ENCODE data around the gene BOD1.
A peak's percentile ranks its signal among the peaks of the same experiment; 100 is the strongest.
"Not testable (repeated sequence)": the region's sequence is repeated elsewhere in the genome, so short reads cannot be mapped to it uniquely, and the experiment has no call there.

BOD1 gene

GRCh38 chr5:173615884-173616576, 420 bp downstream of the BOD1 start:
- DNase-seq (ENCODE audit: low spot score): peak; percentile 77

DNA sequence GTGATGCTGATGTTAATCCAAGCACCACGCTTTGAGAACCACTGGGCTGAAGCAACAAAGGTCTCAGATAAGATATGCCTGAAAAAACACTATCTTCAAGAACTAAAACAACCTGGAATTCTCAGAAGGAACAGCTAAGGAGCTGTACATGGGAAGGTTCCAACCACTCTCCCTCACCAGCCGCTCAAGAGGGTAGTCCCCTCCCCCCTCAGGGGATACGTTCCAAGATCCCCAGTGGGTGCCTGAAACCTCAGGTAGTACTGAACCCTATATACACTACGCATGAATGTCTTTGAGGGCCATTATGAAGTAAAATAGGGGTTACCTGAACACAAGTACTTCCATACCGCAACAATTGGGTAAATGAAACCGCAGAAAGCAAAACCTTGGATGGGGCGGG, 1.9 kb downstream of the BOD1 start:
- no peak for DNase-seq (ENCODE audit: low spot score)

- DNase-seq (ENCODE audit: low spot score): no peak
These were observed 2.9 kb downstream of the BOD1 start for GRCh38 chr5:173613433-173614159.

GRCh38 chr5:173612948-173613347, 3.5 kb downstream of the BOD1 start:
- no peak for DNase-seq (ENCODE audit: low spot score)

- no peak for DNase-seq (ENCODE audit: low spot score)
These were observed 4.7 kb downstream of the BOD1 start for GRCh38 chr5:173611706-173612105.

DNA sequence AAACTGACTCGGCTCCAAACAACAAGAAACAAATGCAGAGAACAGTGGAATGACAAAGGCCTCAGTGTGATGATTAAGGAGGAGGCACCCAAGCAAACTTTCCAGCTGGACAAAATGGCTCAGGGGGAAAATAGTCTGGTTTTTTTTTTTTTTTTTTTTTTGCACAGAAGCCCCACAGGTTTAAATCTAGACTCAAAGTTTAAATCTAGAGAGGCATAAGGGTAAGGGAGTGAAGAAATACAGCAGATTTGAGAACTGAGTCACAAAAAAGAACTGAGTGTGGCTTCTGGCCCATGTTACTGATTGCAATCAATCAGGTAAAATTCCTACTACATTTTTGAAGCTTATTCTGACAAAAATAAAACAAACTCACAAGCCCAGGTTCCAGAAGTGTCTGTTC, 12.3 kb downstream of the BOD1 start:
- DNase-seq (ENCODE audit: low spot score): no peak

DNA sequence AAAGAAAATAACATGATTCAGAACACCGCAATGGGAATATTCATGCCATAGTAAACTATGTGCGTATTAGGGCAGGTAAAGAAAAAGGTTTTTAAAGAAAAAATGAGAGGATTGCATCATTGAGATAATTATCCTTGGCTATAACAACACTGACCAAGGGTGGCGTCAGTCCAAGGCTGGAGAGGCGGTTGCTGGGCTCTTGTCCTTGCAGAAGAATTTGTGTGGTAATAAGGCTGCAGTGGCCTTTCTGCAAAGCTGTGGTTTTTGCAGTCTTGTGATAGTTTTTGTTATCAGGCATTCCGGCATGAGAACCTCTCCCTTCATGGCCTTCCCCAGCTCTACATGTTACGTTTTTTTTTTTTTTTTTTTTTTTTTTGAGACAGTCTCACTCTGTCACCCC, 14.0 kb downstream of the BOD1 start:
- no peak for DNase-seq (ENCODE audit: low spot score)

DNA sequence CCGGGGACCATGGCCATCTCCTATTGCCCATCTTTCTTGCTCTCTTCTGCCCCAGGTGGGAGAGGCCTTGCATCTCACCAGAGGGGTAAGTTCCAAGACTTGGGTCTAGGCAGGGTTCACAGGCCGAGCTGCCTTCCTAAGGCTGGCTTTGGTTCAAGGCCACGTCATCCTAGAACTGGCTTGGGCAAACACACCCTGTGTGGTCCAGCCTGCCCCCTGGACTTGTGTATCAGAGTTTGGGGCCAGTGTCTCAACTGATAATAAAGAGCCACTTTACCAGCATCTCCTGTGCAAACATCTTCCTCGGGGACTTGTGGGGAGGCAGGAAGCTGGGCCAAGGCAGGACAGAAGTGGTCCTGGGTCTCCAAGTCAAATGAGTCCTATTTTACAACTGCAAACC, 17.8 kb downstream of the BOD1 start:
- no peak for DNase-seq (ENCODE audit: low spot score)

DNA sequence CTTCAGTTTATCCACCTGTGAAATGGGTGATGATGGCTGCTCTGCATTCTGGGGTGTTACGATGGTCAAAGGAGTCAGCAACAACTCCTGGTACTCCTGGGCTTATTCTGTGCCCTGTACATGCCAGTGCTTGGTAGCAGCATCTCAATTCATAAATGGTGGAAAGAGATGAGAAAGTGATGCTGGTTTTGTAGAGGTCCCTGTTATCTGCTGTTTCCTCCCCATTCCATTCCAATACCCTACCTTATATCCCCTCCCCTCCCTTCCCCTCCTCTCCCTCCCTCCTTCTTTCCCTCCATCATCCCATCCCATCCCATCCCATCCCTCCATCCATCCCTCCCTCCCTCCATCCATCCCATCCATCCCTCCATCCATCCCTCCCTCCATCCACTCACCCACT, 19.1 kb downstream of the BOD1 start:
- DNase-seq (ENCODE audit: low spot score): no peak

DNA sequence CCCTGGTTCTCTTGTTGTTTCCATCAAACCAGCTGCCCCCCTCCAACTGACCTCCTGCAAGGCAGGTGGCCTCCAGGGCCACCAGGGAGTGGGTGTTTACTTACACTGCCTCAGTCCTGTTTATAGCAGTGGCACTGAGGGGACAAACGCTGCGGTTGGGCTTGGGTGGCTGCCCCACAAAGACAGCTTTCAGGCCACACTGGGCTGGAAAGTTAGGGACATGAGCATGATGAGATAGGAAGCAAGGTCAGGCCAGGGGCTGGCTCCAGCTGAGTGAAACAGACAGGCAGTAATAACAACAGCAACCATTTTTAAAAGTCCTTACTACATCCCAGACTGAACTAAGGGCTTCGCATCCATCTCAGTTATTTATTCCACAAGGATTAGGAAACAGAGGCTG, 20.6 kb downstream of the BOD1 start:
- no peak for DNase-seq (ENCODE audit: low spot score)

GRCh38 chr5:173594061-173594460, 22.4 kb downstream of the BOD1 start:
- DNase-seq (ENCODE audit: low spot score): no peak

GRCh38 chr5:173592050-173592669, 24.3 kb downstream of the BOD1 start:
- DNase-seq (ENCODE audit: low spot score): peak; percentile 24

- no peak for DNase-seq (ENCODE audit: low spot score)
These were observed 25.4 kb downstream of the BOD1 start for GRCh38 chr5:173591056-173591514.

GRCh38 chr5:173590436-173591055, 25.9 kb downstream of the BOD1 start:
- DNase-seq (ENCODE audit: low spot score): no peak

DNA sequence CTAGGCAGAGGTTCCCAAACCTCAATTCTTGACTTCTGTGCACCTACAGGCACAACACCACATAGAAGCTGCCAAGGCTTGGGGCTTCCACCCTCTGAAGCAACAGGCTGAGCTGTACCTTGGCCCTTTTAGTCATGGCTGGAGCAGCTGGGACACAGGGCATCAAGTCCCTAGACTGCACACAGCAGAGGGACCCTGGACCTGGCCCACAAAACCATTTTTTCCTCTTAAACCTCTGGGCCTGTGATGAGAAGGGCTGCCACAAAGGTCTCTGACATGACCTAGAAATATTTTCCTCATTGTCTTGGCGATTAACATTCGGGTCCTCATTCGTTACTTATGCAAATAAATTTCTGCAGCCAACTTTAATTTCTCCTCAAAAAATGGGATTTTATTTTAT, 30.3 kb downstream of the BOD1 start:
- not testable (repeated sequence) for DNase-seq (ENCODE audit: low spot score)

DNA sequence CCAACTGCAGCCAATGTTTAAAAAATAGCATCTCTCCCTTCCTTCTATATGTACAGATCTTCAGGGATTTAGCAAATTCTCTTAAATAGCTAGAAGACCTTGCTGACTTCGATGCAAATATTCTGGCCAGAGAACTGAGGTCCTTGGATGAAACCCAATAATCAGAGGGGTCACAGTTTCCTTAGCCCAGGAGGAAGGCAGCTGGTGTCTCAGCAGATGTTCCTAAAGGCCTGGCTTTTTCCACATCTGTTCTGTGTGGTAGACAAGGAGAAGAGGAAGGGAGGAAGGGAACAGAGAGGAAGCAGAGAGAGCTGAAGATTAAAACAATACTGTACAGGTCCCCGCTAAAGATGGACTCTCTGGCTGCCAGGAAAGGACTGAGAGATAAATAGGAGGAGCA, 33.1 kb downstream of the BOD1 start:
- no peak for DNase-seq (ENCODE audit: low spot score)

- DNase-seq (ENCODE audit: low spot score): no peak
These were observed 34.0 kb downstream of the BOD1 start for GRCh38 chr5:173582216-173583111.

DNA sequence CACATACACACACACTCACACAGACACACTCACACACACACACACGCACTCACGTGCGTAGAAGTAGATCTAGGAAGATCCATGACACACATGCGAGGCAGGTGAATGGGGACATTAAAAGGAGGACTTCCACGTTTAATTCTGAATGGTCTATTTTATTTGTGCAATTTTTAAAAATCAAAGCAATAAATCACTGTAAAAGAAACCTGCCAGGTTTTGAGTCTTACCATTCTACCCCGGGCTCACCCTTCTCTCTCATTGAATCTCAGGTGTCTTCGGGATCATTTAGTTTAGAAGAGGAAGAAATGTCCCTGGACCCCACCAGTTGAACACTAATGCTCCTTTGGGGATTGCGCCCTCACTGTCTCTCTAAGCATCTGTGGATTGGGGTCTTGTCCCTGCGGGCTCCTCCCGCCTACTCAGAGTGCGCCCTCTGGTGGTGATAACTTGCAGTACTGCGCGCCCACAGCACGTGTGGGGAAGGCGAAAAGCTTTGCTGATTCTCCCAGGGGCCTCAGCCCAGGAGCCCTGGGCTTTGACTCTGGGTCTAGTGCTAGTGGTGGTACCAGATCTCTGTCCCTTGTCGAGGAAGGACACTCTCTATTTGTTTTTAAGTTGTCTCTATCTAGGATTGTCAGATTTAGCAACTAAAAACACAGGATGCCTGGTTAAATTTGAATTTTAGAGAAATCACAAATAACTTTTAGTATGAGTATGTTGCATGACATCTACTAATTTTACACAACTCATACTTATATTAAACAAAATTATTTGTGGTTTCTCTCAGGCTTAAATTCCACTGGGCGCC, 34.8 kb downstream of the BOD1 start:
- peak; percentile 53 for DNase-seq (ENCODE audit: low spot score)

DNA sequence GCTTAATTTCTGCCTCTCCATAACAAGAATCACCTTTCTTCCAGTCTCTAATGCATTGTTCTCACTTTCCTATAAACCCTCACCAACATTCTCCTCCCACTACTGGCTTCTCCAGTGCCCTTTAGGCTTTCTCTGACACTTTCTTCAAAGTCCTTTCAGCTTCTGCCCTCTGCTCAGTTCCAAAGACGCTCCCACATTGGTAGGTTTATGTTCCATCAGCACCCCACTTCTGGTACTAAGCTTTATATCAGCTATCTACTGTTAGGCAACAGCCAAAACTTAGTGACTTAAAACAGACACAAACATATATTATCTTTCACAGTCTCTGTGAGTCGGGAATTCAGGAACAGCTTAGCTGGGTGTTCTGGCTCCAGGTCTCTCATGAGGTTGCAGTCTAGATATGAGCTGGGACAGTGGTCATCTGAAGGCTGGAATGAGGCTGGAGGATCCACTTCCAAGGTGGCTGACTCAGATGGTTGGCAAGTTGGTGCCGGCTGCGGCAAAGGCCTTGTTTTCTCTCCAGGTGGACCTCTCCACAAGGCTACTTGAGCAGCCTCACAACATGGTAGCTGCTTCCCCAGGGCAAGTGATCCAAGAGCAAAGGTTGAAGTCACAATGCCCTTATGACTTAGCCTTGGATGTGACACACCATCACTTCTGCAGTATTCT, 37.4 kb downstream of the BOD1 start:
- DNase-seq (ENCODE audit: low spot score): no peak

DNA sequence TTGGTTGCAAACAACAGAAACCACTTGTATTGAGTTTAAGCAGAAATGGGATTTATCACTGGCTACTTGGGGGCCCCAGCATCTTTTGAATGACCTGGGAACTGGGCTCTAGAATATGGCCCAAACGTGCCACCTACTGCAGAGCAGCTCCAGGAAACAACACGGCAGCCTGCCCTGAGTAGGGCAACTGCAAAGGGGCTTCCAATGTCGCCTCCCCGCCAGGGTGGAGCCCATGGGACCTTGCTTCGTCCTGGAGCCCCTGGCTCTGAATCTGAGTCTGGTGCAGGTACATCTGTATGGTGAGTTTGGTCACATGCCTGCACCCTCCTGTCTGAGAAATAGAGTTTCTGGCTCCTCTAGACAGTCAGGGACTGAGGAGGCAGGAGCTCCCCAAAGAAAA, 38.6 kb downstream of the BOD1 start:
- no peak for DNase-seq (ENCODE audit: low spot score)
